ENCODE results near the gene FUOM. TPM values are rescaled to one million over a fixed set of nuclear protein-coding genes. Genes with fewer than 3 reads are reported as not detected.
A peak's percentile ranks its signal among the peaks of the same experiment; 100 is the strongest.
"Not testable (repeated sequence)": the region's sequence is repeated elsewhere in the genome, so short reads cannot be mapped to it uniquely, and the experiment has no call there.

The FUOM gene
- total RNA-seq, 2 donors from 2014 or later: 13.8 to 17.6 TPM

GRCh38 chr10:133373174-133374090, 15.6 kb upstream of the FUOM start, which contains the start of gene ECHS1:
TSS of gene ECHS1 (minus strand) at chr10:133373354. CDS start at chr10:133373333, 21 bp downstream.
- intact Hi-C loops (cut with DNase I): no loop called here
- DNase-seq (ENCODE audit: low spot score): peak; percentile 99

GRCh38 chr10:133372507-133372906, 14.7 kb upstream of the FUOM start:
- intact Hi-C loops (cut with DNase I): no loop called here
- no peak for DNase-seq (ENCODE audit: low spot score)

DNA sequence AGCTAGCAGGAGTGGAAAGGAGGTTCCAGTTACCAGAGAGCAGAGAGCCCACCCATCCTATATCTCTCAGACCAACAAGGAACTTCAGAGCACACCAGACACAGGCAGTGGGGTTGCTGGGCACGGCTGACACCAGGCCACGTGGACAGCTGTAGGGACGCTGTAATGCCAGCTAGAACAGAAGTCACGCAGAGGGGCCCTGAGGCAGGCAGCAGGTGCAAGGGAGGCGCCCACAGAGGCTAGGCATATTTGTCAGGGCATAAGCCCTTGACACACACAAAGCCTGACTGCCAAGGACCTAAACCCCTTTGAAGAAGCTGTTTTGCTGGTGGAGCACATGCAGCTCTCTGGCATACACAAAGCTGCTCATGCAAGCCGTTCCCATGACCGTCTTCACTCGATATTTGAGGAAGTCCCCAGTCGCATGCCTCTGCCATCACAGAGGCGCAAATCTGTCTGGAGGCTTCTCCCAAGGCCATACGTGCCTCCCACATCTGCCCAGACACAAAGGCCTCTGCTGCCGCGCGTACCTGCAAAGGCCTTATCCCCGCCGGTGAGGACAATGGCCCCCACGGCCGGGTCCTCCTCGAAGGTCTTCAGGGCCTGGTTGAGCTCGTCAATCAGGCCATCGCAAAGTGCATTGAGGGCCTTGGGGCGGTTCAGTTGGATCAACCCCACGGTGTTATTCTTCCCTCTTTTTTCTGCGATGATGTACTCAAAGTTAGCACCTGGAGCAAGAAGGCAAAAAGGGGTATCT, 12.4 kb upstream of the FUOM start:
- no peak for DNase-seq (ENCODE audit: low spot score)
- intact Hi-C loops (cut with DNase I): loop anchor here in 1 of 2 donors (1.0 kb wide), 1 partner anchor 18 kb away; no protein-coding TSS in a partner anchor

GRCh38 chr10:133368153-133368552, 10.3 kb upstream of the FUOM start:
- intact Hi-C loops (cut with DNase I): no loop called here
- no peak for DNase-seq (ENCODE audit: low spot score)

DNA sequence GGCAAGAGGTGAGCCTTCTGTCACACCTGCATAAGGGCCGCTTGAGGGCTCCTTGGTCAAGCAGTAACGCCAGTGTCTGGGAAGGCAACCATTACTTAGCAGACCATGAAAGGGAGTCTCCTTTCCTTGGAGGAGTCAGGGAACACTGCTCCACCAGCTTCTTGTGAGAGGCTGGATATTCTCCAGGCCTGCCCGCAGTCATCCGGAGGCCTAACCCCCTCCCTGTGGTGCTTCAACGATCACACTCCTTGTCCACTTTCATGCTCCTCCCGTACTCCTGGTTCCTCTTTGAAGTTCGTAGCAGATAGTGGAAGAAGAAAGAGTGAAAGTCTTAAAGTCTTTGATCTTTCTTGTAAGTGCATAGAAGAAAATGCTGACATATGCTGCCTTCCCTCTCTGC, 9.6 kb upstream of the FUOM start:
- DNase-seq (ENCODE audit: low spot score); intact Hi-C loops (cut with DNase I): not testable (repeated sequence)

DNA sequence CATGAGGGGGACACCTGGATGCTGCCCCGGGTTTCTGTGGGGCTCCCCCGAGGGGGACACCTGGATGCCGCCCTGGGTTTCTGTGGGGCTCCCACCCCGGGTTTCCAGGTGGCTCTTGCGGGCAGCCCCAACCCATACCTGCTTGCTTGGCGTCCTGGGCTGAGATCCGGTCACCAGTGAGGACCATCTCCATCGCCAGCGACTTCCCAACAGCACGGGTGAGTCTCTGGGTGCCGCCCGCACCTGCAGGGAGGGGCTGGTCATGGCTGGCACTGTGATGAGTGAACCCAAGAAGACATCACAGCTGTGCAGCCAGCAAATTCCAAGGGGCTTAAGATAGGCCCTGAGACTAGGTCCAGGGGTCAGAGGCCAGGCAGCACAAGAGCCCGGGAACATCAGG, 8.9 kb upstream of the FUOM start:
- intact Hi-C loops (cut with DNase I): no loop called here
- DNase-seq (ENCODE audit: low spot score): no peak

GRCh38 chr10:133366130-133366478, 8.3 kb upstream of the FUOM start:
- intact Hi-C loops (cut with DNase I): no loop called here
- no peak for DNase-seq (ENCODE audit: low spot score)

DNA sequence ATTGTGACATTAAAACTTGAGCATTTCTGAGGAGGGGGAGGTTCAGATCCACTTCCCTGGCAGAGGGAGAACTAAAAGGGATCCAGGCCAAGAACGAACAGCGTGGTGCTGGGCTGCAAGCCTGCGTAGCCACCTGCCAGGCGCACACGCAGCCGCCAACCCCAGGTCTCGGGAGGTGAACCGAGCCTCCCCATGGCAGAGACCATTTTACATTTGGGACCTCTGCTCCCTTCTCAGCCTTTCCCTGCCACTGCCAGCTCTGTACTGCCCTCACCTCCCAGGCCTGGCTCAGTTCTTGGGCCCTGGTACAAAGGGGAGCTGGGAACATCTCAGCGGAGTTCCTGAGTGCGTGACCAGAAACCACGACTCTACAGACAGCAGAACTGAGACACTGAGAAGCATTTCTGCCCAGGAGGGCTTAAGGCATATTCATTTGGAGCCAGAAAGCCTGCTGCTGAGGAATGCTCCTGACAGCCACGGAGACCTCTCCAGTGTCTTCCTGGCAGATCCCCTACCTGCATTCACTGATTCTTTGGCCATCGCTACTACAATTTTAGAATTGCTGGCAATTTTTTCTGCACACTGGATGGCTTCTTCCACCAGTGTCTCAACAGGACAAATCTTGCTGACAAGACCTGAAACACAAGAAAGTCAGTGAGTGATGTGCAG, 7.8 kb upstream of the FUOM start:
- intact Hi-C loops (cut with DNase I): no loop called here
- no peak for DNase-seq (ENCODE audit: low spot score)

DNA sequence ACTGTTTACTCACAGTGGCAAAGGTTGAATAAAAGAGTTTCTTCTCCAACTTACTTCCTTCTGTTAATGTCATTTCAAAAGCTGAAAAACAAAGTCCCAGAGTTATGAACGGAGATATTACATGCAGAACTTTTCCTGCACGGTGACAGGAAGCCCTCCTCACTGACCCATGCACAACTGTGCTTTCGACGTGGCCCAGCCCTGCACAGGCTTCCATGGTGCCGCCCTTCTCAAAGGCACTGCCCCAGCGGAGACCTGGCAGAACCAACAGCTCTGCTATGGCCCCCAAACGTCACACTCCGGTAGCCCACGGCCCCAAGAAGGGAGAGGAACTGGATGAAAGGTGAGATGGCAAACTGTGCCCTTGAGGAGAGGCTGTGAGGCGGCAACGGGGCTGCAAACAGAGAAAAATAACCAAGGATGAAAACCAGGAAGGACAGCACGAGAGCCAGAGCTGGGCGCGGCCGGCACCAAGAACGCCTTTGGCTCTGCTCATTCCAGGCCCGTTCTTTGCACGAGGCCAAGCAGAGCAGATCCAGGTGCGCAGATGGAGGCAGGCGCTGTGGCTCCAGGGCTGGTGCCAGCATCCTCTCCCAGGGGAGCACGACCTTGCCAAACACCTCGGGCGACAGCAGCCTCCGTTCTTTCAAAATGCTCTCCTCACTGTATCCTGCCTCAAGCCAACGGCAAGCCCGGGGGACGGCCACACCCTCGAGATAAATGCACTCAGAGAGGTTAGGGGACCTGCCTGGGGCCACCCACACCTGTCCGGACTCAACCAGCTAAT, 7.0 kb upstream of the FUOM start:
- no peak for DNase-seq (ENCODE audit: low spot score)

GRCh38 chr10:133362846-133363245, 5.0 kb upstream of the FUOM start:
- intact Hi-C loops (cut with DNase I): no loop called here
- DNase-seq (ENCODE audit: low spot score): no peak

More for the DNA sequence above, 7.0 kb upstream of the FUOM start:
- intact Hi-C loops (cut with DNase I): no loop called here

DNA sequence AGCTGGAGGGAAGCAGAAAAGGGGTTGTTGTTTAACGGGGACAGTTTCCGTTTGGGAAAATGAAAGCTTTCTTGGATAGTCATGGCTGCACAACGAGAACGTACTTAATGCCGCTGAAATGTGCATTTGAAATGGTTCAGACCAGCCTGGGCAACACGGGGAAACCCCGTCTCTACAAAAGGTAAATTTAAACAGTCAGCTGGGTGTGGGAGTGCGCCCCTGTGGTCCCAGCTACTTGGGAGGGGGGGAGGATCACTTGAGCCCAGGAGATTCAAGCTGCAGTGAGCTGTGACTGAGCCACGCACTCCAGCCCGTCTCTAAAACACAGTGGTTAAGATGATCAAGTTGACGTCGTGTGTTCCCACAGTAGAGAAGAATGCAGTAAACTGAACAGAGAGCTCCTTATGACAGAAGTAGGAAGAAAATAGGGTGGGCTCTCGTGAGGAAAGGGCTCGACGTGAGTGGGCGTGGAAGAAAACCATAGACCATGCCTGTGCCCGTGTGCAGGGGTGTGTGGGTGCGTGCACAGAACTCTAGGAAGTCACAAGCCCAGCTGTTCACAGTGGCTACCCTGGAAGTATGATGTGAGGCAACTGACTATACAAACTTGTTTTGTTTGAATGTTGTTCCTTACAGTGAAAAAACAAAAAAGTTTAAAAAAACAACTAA, 4.1 kb upstream of the FUOM start:
- intact Hi-C loops (cut with DNase I): no loop called here

GRCh38 chr10:133361227-133361626, 3.4 kb upstream of the FUOM start:
- no peak for DNase-seq (ENCODE audit: low spot score)
- intact Hi-C loops (cut with DNase I): no loop called here

More for the DNA sequence above, 4.1 kb upstream of the FUOM start:
- no peak for DNase-seq (ENCODE audit: low spot score)

GRCh38 chr10:133359972-133360610, 2.3 kb upstream of the FUOM start:
- DNase-seq (ENCODE audit: low spot score): no peak
- intact Hi-C loops (cut with DNase I): no loop called here

DNA sequence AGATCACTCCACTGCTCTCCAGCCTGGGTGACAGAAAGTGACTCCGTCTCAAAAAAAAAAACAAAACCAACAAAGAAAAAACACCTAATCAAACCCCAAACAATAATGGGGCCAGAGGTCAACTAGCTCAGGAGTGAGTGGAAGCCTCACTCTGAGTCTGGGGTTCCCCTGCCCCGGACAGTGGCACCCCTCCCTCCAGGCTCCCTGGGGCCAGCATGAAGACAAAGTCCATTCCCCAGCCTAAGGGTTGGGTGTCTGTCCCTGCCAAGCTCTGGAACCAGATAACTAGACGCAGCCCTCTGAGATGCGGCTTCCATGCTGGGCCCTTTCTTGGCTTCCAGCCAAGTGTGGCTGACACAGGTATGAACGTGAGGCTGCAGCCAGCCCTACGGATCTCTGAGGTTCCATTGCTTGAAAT, 1.7 kb upstream of the FUOM start:
- intact Hi-C loops (cut with DNase I): no loop called here
- no peak for DNase-seq (ENCODE audit: low spot score)

DNA sequence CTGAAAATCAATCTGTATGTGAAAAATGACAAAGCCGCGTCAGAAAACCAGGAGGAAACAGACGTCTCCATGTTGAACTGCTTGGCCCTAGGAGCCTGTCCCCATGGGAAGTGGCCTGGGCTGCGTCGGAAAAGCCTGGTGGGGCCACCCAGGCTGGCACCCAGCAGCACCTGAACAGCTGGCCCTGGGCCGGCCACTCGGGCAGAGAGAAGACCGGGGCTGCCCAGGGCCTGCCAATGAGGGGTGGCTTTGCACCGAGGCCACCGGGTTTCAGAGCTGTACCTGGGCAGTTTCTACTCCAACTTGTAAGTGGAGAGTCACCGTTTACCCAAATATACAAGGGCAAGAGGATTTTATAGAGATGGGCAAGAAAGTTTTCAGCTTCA, 1.1 kb upstream of the FUOM start:
- no peak for DNase-seq (ENCODE audit: low spot score)
- intact Hi-C loops (cut with DNase I): no loop called here

DNA sequence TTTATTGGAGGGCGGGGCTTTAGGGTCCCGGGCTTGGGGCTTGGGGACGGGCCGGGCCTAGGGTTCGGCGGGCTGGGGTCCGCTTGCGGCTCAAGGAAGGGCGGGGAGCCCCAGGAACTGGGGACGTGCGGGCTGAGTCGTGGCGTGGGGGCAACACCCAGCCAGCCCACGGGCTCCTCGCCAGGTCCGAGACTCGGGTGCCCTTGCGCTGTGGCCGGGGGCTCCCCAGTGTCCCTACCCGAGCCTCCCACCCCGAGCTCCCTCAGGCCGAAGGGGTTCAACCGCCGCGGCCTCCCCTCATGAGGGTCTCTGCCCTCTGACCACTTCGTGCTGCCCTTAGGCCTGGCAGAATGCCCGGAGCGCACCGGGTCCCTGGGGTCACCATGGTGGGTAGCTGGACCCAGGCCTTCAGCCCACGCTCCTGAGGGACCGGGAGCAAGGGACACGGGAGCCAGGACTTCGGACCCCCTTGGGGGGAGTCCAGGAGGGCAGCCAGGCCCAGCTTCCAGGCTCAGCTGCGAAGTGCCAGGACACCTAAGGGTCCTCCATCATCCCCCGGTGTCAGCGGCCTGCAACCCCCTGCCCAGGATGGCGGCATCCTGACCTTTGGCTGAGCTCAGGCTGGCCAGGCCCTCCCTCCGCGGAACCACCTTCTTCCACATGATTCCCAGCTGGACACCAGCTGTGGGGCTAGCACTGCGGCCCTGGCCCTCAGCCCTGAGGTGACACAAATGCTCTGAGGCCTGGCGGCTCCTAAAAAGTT, 524 bp upstream of the FUOM start:
- DNase-seq (ENCODE audit: low spot score): no peak
- intact Hi-C loops (cut with DNase I): no loop called here

GRCh38 chr10:133356549-133357284, 1.1 kb downstream of the FUOM start:
- intact Hi-C loops (cut with DNase I): no loop called here
- no peak for DNase-seq (ENCODE audit: low spot score)
